GM19035 (cell line): ENCODE data around the gene TPRN.

Source experiments
- ATAC-seq: cut with Tn5 transposase; IDR thresholded peaks from one replicate; pipeline ENCODE4 v1.9.1; 2021; ENCODE audit not compliant: unreplicated experiment

TPRN gene

DNA sequence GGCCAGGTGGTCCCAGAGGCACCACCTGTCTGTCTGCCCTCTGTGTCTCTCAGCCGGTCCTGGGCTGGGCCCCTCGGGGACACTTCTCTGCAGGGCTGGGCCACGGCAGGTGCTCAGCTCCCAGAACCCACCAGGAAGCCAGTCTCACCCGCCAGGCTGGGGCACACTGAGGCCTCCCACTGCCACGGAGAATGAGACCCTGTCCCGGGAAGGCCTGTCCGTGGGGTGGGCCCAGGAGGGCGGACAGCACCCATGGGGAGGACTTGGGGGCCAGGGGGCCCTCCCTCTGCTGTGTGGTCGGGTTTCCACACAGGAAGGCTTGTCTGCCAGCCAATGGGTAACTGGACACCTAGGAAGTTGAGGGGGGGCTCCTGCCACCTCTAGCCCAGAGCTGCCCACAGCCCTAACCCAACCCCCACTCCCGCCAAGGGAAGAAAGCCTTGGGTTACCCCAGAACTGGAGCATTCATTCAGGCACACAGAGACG lies 36.4 kb upstream of the TPRN start:
- no peak for ATAC-seq

DNA sequence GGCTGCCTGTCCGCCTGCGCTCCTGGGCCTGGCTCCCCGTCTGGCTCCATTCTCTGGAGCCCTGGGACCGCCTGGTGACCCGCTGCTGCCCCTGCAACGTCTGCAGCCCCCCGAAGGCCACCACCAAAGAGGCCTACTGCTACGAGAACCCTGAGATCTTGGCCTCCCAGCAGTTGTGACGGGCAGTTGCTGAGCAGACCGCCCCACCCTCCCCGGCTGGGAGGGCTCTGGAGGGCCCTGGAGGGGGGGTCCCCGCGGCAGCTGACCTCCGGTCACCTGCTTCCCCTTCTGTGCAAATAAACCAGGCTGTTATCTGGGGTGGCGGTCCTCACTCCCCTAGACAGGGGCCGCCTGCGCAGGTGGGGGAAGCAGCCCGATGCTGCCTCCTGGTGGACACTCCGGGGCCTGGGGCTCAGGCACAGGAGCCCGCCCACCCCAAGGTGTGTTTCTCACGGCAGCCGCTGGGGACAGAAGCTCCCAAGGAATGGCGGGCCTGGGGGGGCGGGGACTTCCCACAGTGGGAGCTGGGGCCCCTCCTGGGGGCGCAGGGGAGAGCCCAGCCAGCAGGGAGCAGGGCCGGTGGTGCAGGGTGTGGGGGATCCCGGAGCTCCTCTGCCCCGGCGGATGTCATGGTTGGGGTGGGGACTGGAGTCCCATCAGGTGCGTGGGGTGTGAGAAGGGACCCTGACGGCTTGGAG lies 35.8 kb upstream of the TPRN start:
- ATAC-seq = no peak

DNA sequence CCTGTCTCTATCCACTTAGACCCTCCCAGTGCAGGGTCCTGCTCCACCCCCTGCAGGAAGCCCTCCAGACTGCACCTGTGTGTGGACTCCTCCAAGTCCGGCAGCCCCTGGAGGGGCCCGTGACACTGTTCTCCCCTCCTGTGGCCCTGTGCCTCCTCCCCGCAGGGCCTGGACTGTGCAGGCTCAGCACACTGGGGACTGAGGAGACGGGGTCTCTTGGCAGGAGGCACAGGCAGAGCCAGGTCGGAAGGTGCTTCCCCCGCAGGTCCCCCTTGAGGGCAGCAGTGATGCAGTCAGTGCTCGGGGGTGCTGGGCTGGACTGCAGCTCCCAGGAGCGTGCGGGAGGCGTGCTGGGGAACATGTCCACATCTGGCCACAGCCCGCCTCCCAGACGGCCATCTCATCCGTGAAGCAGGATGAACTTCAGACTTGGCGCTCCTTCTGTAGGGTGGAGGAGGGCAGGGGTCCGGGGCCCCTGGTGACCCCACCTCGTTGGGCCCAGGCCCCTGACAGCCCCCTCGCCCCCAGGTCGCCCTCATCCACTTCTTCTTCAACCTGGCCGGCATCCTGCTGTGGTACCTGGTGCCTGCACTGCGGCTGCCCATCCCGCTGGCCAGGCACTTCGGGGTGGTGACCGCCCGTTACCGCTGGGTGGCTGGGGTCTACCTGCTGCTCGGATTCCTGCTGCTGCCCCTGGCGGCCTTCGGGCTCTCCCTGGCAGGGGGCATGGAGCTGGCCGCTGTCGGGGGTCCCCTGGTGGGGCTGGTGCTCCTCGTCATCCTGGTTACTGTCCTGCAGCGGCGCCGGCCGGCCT lies 35.1 kb upstream of the TPRN start:
- ATAC-seq = no peak

- no peak for ATAC-seq
Observed at GRCh38 chr9:137234758-137235423, 34.4 kb upstream of the TPRN start.

DNA sequence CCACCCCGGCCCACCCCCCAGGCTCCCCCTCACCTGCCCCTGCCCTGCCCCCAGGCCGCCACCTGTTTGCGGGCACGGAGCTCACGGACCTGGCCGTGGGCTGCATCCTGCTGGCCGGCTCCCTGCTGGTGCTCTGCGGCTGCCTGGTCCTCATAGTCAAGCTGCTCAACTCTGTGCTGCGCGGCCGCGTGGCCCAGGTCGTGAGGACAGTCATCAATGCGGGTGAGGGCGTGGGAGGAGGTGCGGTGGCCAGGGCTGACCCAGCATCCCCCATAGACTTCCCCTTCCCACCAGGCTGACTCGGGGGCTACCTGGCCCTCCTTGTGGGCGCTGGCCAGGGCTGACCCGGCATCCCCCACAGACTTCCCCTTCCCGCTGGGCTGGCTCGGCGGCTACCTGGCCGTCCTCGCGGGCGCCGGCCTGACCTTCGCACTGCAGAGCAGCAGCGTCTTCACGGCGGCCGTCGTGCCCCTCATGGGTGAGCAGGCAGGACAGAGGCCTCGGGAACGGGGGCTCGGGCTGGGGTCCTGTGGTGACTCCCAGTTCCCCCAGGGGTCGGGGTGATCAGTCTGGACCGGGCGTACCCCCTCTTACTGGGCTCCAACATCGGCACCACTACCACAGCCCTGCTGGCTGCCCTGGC lies 33.6 kb upstream of the TPRN start:
- ATAC-seq = no peak

- ATAC-seq = no peak
Observed at GRCh38 chr9:137233143-137233980, 32.8 kb upstream of the TPRN start.

GRCh38 chr9:137232510-137232909 lies 32.0 kb upstream of the TPRN start:
- ATAC-seq = no peak

DNA sequence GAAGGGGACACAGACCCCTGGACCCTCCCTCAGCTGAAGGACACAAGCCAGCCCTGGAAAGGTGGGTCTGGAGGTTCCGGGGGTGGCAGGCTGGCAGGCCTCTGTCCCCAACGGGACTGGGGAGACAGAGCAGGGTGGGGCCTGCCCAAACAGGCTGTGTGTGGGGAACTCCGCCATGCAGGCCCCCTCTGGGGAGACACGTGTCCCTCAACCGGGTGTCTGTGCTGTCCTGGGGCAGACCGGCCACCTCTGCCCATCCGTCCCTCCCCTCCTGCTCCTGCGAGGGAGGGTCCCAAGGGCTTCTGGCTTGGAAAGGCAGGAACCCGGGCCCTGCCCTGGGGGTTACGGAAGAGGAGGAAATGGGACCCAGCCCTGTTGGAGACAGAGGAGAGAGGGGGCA lies 31.6 kb upstream of the TPRN start:
- no peak for ATAC-seq

- ATAC-seq = no peak
Observed at GRCh38 chr9:137231372-137232039, 31.0 kb upstream of the TPRN start.

DNA sequence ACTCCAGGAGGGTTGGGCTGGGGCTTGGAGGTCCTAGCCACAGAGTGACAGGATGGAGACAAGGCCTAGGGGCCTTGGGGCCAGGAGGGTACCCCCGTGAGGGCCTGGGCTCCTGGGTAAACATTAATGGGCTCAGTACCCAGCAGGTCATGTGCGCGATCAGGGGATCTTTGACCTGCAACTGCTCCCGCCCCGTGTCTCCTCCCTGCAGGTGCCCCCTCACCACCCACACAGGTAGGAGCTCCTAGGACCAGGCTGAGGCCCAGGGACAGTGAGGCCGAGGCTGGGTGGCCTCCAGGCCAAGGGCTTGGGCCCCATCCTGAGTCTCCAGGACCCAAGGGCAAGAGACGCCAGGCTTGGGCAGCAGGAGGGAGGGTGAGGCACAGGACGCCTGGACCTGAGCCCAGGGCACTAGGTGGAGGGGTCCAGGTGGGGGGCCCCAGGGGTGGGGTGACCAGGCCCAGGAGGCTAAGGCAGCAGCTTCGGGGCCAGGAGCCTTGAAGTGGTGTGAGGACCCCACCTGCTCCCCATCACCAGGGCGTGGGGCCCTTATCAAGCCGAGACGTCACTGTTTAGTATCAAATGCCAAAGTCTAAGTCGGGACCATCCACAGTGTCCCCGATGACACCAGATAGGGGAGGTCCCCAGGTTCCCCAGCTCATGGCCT lies 30.3 kb upstream of the TPRN start, which contains the start of gene SLC34A3:
SLC34A3 (plus strand) TSS at position 197 of the 667 bp plus-strand sequence. CDS start 802 bp downstream, outside the sequence.
- no peak for ATAC-seq

DNA sequence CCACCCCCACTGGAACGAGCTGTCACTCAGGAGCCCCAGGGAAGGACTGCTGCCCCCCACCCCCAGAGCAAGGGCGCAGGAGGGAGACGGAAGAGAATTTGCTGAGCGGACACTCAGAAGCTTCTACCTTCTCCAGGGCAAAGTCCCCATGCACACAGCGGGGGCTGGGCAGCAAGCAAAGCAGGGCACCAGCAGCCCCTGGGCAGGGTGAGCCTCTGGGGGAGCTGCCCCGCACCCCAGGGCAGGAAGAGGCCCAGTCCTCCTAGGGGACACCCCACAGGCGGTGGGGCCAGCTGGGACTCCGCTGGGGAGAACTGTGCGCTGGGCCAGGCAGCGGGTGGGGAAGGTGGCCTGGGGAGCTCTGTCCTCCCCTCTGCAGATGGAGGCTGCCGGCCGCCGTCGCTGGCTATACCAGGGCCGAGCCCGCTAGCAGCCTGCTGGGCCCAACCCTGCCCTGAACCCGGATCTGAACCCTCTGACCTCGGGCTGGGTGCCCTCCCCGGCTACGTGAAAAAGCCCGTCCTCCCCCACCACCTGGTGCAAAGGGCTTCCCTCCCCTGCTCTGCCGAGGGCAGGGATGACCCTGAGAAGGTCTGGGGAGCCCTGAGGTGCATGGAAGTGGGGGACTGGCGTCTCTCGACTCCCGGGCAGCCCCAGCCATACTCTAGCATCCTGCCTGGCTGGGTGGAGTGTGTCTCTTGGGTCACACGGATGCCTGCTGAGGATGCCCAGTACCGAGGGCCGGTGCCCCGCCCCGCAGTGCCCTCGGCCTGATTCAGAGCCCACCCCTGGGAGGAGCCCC lies 29.6 kb upstream of the TPRN start:
- ATAC-seq = no peak

DNA sequence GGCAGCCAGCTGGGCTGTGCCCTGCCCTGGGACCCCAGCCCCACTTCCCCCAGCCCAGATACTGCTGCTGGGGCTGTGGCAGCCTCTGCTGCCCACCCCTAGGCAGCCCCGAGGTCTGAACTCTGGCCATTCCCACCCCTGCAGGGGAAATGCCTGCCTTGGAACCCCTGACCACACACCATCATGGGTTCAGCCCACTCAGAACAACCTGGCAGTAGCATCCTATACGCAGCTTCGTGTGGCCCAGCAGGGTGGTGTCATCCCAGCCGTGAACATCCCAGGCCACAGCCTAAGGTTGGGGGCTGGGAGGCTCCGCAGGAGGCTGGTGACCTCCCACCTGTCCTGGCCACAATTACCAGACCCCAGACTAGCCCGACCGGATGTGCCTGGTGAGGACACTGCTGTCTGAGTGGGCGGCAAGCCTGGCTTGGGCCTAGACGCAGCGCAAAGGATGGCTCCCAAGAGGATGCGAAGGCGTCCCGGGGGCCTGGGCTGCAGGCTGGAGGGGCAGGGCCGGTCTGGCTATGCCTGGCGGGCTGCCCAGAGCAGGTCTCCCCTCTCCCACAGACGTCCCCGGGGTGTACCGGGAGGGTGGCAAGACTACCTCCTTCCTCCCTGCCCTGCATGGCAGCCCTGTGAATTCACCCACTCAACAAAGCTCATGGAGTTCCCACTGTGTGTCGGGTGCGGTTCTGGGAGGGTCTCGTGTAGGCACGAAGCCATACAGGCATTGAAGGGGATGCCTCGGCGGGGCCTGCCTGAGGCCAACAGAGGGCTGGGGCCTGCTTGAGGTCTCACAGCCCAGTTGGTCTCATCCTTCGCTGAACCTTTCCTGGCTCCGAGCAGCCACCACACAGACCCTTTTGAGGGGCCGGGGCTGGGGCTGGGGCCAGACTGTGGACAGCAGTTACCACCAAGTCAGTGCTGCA lies 28.7 kb upstream of the TPRN start:
- ATAC-seq = no peak

GRCh38 chr9:137228506-137228967 lies 28.0 kb upstream of the TPRN start:
- ATAC-seq = no peak

DNA sequence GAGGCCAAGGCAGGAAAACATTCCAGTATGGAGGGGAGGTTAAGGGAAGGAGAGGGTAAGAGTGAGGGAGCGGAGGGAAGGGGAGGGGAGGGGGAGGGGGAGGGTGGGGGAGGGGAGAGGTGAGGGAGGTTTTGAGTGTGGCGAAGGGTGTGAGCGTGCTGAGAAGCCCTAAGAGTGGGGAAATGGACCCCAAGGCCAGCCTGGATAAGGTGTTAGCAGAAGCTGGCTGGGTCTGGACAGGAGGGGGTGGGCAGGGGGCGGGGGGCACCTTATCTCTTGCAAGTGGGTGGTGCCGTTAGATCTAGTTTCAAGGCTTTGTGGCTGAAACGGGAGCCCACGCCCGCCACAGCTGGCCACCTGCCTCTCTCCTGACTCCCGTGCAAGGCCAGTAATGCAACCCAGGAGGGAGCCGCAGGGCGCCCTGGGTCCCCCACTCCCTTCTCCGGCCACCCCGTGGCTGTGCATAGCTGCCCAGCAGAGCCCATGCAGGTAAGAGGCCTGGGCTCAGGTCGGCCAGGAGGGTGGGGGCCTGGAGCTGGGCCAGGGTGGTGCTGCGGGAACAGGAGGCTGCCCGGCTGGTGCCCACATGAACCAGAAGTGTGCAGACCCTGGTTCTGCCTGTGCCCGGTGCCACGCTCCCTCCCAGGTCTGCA lies 27.4 kb upstream of the TPRN start:
- no peak for ATAC-seq

DNA sequence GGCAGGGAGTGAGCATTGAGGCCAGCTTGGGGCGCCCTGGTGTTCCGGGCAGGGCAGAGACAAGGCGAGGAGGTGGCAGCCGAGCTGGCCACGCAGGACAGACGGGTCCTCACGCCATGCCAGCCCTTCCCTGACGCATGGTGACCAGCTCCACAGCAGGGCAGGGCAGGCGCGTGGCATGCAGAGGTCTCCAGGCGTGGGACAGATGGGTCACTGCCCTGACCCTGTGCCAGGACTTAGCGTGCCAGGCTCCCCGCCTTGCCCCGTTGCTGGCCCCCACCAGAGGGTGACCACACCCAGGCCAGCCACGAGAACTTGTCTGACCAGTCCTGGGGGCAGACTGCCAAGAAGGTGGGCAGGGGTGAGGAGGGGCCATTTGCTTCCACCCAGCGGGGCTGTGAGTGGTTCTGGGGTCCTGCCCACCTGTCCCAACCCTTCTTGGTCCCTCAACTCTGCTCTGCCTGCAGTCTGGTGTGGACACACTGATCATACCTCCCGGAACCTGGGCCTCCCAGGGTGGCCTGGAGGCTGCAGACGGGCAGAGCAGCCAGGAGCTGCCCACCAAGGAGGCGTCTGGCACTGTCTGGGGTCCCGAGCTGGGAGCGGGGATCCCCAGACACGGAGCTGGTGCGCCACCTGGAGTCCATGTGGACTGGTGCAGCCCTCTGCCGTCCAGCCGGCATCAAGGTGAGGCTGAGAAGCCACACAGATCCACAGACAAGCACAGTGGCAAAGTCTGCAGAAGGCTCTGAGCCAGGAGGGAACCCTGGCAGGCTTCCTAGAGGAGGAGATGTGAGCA lies 26.7 kb upstream of the TPRN start, which contains the start of gene RNF224:
RNF224 (plus strand) TSS at position 449 of the 799 bp plus-strand sequence. CDS start 834 bp downstream, outside the sequence.
- ATAC-seq = no peak
